ENCODE data around the gene CDKAL1. TPM values are rescaled to one million over a fixed set of nuclear protein-coding genes. Genes with fewer than 3 reads are reported as not detected.

Gene CDKAL1
- total RNA-seq, 4 donors from 2014 or later, result 10.1 to 22.0 (median 12.5) TPM

- Histone ChIP-seq H3K27ac (no peak overlapping the region), H3K36me3 (peaks cover 28% of the 10 kb centered on the region), H3K9me3 (peaks cover 4% of the 10 kb centered on the region), H3K4me1 (no peaks in the 10 kb centered on the region), H3K4me3 (no peak overlapping the region), H3K27me3 (no peaks in the 10 kb centered on the region)
- no peak for DNase-seq (ENCODE audit: low spot score in 2 of 2)
- WGBS, result 89% methylated on average over 6 of the region's 6 CpGs
- no peak for TF ChIP-seq CTCF (IDR thresholded peaks at IDR 0.05)
- no peak for TF ChIP-seq EP300 (IDR thresholded peaks at IDR 0.05)
These were observed 694.7 kb downstream of the CDKAL1 start for GRCh38 chr6:21228876-21229460.

- Histone ChIP-seq H3K4me3 (no peak overlapping the region), H3K9me3 (peaks cover 4% of the 10 kb centered on the region), H3K36me3 (peaks cover 28% of the 10 kb centered on the region), H3K27ac (no peak overlapping the region), H3K27me3 (no peaks in the 10 kb centered on the region), H3K4me1 (no peaks in the 10 kb centered on the region)
- no peak for TF ChIP-seq POLR2A (IDR thresholded peaks at IDR 0.05)
- no peak for TF ChIP-seq EP300 (IDR thresholded peaks at IDR 0.05)
- no peak for TF ChIP-seq CTCF (IDR thresholded peaks at IDR 0.05)
- TF ChIP-seq POLR2AphosphoS5 (IDR thresholded peaks at IDR 0.05), result no peak
- no peak for DNase-seq (ENCODE audit: low spot score in 2 of 2)
- WGBS, result 90% methylated on average over 5 of the region's 5 CpGs
These were observed 696.3 kb downstream of the CDKAL1 start for GRCh38 chr6:21230536-21230935.

GRCh38 chr6:21235162-21235561 lies 700.9 kb downstream of the CDKAL1 start:
- Histone ChIP-seq H3K4me3 (no peak overlapping the region), H3K27ac (no peak overlapping the region), H3K4me1 (no peaks in the 10 kb centered on the region), H3K9me3 (peaks cover 6% of the 10 kb centered on the region), H3K27me3 (no peaks in the 10 kb centered on the region), H3K36me3 (peaks cover 28% of the 10 kb centered on the region)
- no peak for DNase-seq (ENCODE audit: low spot score in 2 of 2)
- no peak for TF ChIP-seq CTCF (IDR thresholded peaks at IDR 0.05)
- no peak for TF ChIP-seq POLR2A (IDR thresholded peaks at IDR 0.05)
- TF ChIP-seq EP300 (IDR thresholded peaks at IDR 0.05), result no peak
- TF ChIP-seq POLR2AphosphoS5 (IDR thresholded peaks at IDR 0.05), result no peak

- Histone ChIP-seq H3K27me3 (no peaks in the 10 kb centered on the region), H3K9me3 (peaks cover 3% of the 10 kb centered on the region), H3K27ac (no peak overlapping the region), H3K4me3 (no peak overlapping the region), H3K36me3 (peaks cover 6% of the 10 kb centered on the region), H3K4me1 (no peaks in the 10 kb centered on the region)
- WGBS, result 93% methylated on average over 2 of the region's 2 CpGs
- TF ChIP-seq POLR2A (IDR thresholded peaks at IDR 0.05) (no peak), POLR2AphosphoS5 (IDR thresholded peaks at IDR 0.05) (no peak), CTCF (IDR thresholded peaks at IDR 0.05) (no peak), EP300 (IDR thresholded peaks at IDR 0.05) (no peak)
- DNase-seq (ENCODE audit: low spot score in 2 of 2), result no peak
These were observed 704.0 kb downstream of the CDKAL1 start for GRCh38 chr6:21238208-21238607.

GRCh38 chr6:21240709-21241108 lies 706.5 kb downstream of the CDKAL1 start:
- Histone ChIP-seq H3K4me1 (no peaks in the 10 kb centered on the region), H3K9me3 (peaks cover 3% of the 10 kb centered on the region), H3K27me3 (no peaks in the 10 kb centered on the region), H3K4me3 (no peak overlapping the region), H3K27ac (no peak overlapping the region), H3K36me3 (no peaks in the 10 kb centered on the region)
- WGBS, result 98% methylated on average over 2 of the region's 2 CpGs
- no peak for TF ChIP-seq POLR2AphosphoS5 (IDR thresholded peaks at IDR 0.05)
- TF ChIP-seq EP300 (IDR thresholded peaks at IDR 0.05), result no peak
- TF ChIP-seq CTCF (IDR thresholded peaks at IDR 0.05), result no peak
- TF ChIP-seq POLR2A (IDR thresholded peaks at IDR 0.05), result no peak
- DNase-seq (ENCODE audit: low spot score in 2 of 2), result no peak
